Loucy (cell line): ENCODE results near the gene GNPAT.

Source experiments
- H2AFZ ChIP-seq: fragments of 200-600 bp; sonication (generic); 2 replicates; pipeline ENCODE4 v1.6.0; 2016; ENCODE audit warnings: antibody characterized with exemption, mild to moderate bottlenecking, low read length, moderate library complexity
- H3F3A ChIP-seq: fragments of 200-600 bp; 2 replicates; pipeline ENCODE4 v1.6.0; 2016; ENCODE audit warnings: antibody characterized with exemption, low read depth, mild to moderate bottlenecking
- H3K27me3 ChIP-seq: fragments of 200-600 bp; sonication (generic); 2 replicates; pipeline ENCODE4 v1.6.1; 2014; ENCODE audit warnings: low read length, mild to moderate bottlenecking; ENCODE audit not compliant: insufficient read depth, poor library complexity, severe bottlenecking
- H3K36me3 ChIP-seq: fragments of 200-600 bp; sonication (generic); 2 replicates; pipeline ENCODE4 v1.6.1; 2016; ENCODE audit warnings: low read length; ENCODE audit not compliant: insufficient read depth
- H3K4me1 ChIP-seq: fragments of 200-600 bp; sonication (generic); 2 replicates; pipeline ENCODE4 v1.5.1; 2014; ENCODE audit warnings: low read length, mild to moderate bottlenecking; ENCODE audit not compliant: insufficient read depth, poor library complexity, severe bottlenecking
- H3K4me2 ChIP-seq: fragments of 200-600 bp; sonication (generic); 2 replicates; pipeline ENCODE4 v1.6.0; 2014; ENCODE audit warnings: antibody characterized with exemption, low read length, low read depth, mild to moderate bottlenecking; ENCODE audit not compliant: poor library complexity, severe bottlenecking
- H3K4me3 ChIP-seq: fragments of 200-600 bp; sonication (generic); 2 replicates; pipeline ENCODE4 v1.5.1; 2014; ENCODE audit warnings: low read length, mild to moderate bottlenecking, mixed read lengths; ENCODE audit not compliant: poor library complexity, severe bottlenecking
- H3K79me2 ChIP-seq: fragments of 200-600 bp; sonication (generic); 2 replicates; pipeline ENCODE4 v1.6.1; 2014; ENCODE audit warnings: low read length; ENCODE audit not compliant: insufficient read depth
- H3K9ac ChIP-seq: fragments of 200-600 bp; sonication (generic); 2 replicates; pipeline ENCODE4 v1.6.0; 2014; ENCODE audit warnings: mild to moderate bottlenecking, low read depth, low read length, moderate library complexity; ENCODE audit not compliant: poor library complexity, severe bottlenecking
- H3K9me2 ChIP-seq: fragments of 200-600 bp; sonication (generic); replicated peaks from 2 replicates; pipeline ENCODE4 v1.6.1; 2016; ENCODE audit warnings: low read depth, low read length, mixed read lengths
- H3K9me3 ChIP-seq: fragments of 200-600 bp; sonication (generic); 2 replicates; pipeline ENCODE4 v1.6.1; 2014; ENCODE audit warnings: mild to moderate bottlenecking, antibody characterized with exemption, low read length, low read depth; ENCODE audit not compliant: insufficient read depth
- H4K20me1 ChIP-seq: fragments of 200-600 bp; sonication (generic); 2 replicates; pipeline ENCODE4 v1.6.0; 2014; ENCODE audit warnings: antibody characterized with exemption, low read length, mild to moderate bottlenecking; ENCODE audit not compliant: insufficient read depth, poor library complexity, severe bottlenecking
- CTCF ChIP-seq: fragments of 200-600 bp; sonication (generic); conservative IDR thresholded peaks from 2 replicates; pipeline ENCODE4 v1.5.1; 2014; ENCODE audit warnings: mild to moderate bottlenecking, antibody characterized with exemption, low read length
- EZH2phosphoT487 ChIP-seq: fragments of 200-600 bp; IDR thresholded peaks from 2 replicates; pipeline ENCODE4 v1.6.1; 2018; ENCODE audit warnings: antibody characterized with exemption, mild to moderate bottlenecking, moderate library complexity, borderline replicate concordance

Gene GNPAT

GRCh38 chr1:231201375-231201978, 39.5 kb upstream of the GNPAT start:
- Histone ChIP-seq H3F3A (no peaks in the 10 kb centered on the region), H3K27me3 (no peaks in the 10 kb centered on the region), H2AFZ (peak overlapping the region; percentile 85)

GRCh38 chr1:231201979-231202633, 38.9 kb upstream of the GNPAT start:
- Histone ChIP-seq H2AFZ (peak overlapping the region; percentile 85), H3K4me3 (no peak overlapping the region), H3K9ac (no peak overlapping the region), H3F3A (no peaks in the 10 kb centered on the region), H3K9me3 (no peaks in the 10 kb centered on the region), H3K79me2 (no peaks in the 10 kb centered on the region), H3K9me2 (no peaks in the 10 kb centered on the region), H3K4me2 (peak overlapping the region; percentile 40), H3K4me1 (peaks cover 10% of the 10 kb centered on the region), H4K20me1 (no peaks in the 10 kb centered on the region), H3K27me3 (no peaks in the 10 kb centered on the region), H3K36me3 (no peaks in the 10 kb centered on the region)
- no peak for TF ChIP-seq CTCF
- TF ChIP-seq EZH2phosphoT487 = no peak

More at GRCh38 chr1:231201375-231201978, 39.5 kb upstream of the GNPAT start:
- no peak for TF ChIP-seq CTCF
- no peak for TF ChIP-seq EZH2phosphoT487
- Histone ChIP-seq H3K79me2 (no peaks in the 10 kb centered on the region), H3K36me3 (no peaks in the 10 kb centered on the region), H3K4me1 (peaks cover 10% of the 10 kb centered on the region), H3K4me3 (no peak overlapping the region), H3K9me3 (no peaks in the 10 kb centered on the region), H4K20me1 (no peaks in the 10 kb centered on the region), H3K9me2 (no peaks in the 10 kb centered on the region), H3K9ac (no peak overlapping the region), H3K4me2 (peak overlapping the region; percentile 40)

- no peak overlapping the region for H3K9ac ChIP-seq
- H3K4me1 ChIP-seq = peaks cover 10% of the 10 kb centered on the region
- TF ChIP-seq CTCF (no peak), EZH2phosphoT487 (no peak)
- no peaks in the 10 kb centered on the region for H3K27me3 ChIP-seq
- no peak overlapping the region for H3K4me2 ChIP-seq
- H2AFZ ChIP-seq = no peak overlapping the region
- no peaks in the 10 kb centered on the region for H3K9me3 ChIP-seq
- no peaks in the 10 kb centered on the region for H3F3A ChIP-seq
- H4K20me1 ChIP-seq = no peaks in the 10 kb centered on the region
- H3K4me3 ChIP-seq = no peak overlapping the region
- no peaks in the 10 kb centered on the region for H3K79me2 ChIP-seq
- H3K36me3 ChIP-seq = no peaks in the 10 kb centered on the region
- H3K9me2 ChIP-seq = no peaks in the 10 kb centered on the region
Observed at GRCh38 chr1:231203259-231204057, 37.6 kb upstream of the GNPAT start.
